Erythroblast (primary cell): ENCODE results near the gene ATL2.

Experiments used
- GATA1 ChIP-seq: IDR thresholded peaks from 2 replicates; pipeline ENCODE4 v1.6.1; 2011; ENCODE audit warnings: low read depth, mild to moderate bottlenecking, control low read depth, low read length, moderate library complexity
- POLR2A ChIP-seq: IDR thresholded peaks from 2 replicates; pipeline ENCODE4 v1.6.1; 2011; ENCODE audit warnings: mild to moderate bottlenecking, low read length

DNA sequence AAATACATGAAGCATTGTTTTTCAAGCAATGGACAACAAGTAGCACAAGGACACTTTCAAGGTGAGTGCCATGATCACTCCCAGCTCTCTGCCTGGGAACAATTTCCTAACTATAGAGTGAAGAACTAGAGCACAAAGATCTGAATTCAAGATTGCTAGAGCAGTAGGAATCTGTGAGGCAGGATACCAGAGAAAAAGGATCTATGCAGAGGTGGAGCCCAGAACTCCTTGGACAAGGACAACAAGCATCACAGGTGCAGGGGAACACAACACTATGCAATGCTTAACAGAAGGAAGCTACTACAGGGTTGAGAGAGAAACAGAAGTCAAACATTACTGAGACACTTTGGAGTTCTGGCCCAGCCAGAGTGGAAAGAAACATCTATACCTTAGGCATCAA lies 24.7 kb downstream of the ATL2 start:
- TF ChIP-seq POLR2A (no peak), GATA1 (no peak)
